Heart left ventricle (tissue), 13 donors: ENCODE results near the gene CXCL16.
"Not testable (repeated sequence)": the region's sequence is repeated elsewhere in the genome, so short reads cannot be mapped to it uniquely, and the experiment has no call there.

ENCODE experiments used
- POLR2A ChIP-seq, 2 donors: fragments of 450-650 bp; IDR thresholded peaks; one replicate each; pipeline ENCODE4 v1.6.1; 2017; ENCODE audit warnings: antibody characterized with exemption in 2 of 2, mild to moderate bottlenecking in 2 of 2, moderate library complexity in 2 of 2
- TF ChIP-seq, protein P1 (sequence below), 12 donors: fragments of 200-600 bp; sonication (generic) in 4 of 12; IDR thresholded peaks; one replicate each; pipeline versions ENCODE4 v1.5.0 to v1.8.0; 2018 to 2022; ENCODE audit warnings: antibody characterized with exemption in 12 of 12, mild to moderate bottlenecking in 5 of 12
- donor health status: ischemic (EF 13 %, LVEDD 7.1; RV severe dilation, severe dysfunction).
- donor health status: DM: no; HTN: yes; CAD: no.
- donor health status: DM: no; HTN: no; CAD: no.
- donor health status: ischemic (EF 25% LVEDD 6.9; RV normal size, moderate dysfunction).
- donor health status: ischemic (EF 25% LVEDD 5.7; RV mildly dilated, moderate dysfunction).
- donor health status: ischemic (EF 35%, LVEDD 5.7; RV mildly dilated, moderate dysfunction).
- donor health status: nonischemic (EF 11% LVEDD 7.7; RV severe dilation, severe dysfunction).
- donor health status: DM: yes; HTN: yes; CAD: no.
- donor health status: PGD.
- donor health status: ischemic (EF 29% LVEDD 5.4; RV normal size, mild dysfunction).
- donor health status: nonischemic (EF 23%, LVEDD 6.1; RV moderate dilation, normal function).

DNA sequence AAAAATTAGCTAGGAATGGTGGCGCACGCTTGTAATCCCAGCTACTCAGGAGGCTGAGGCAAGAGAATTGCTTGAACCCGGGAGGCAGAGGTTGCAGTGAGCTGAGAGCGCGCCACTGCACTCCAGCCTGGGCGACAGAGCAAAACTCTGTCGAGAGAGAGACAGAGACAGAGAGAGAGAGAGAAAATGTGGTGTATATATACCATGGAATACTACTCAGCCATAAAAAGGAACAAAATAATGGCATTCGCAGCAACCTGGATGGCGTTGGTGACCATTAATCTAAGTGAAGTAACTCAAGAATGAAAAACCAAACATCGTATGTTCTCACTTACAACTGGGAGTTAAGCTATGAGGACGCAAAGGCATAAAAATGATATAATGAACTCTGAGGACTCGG lies 49.9 kb downstream of the CXCL16 start:
- TF ChIP-seq, protein P1, sequence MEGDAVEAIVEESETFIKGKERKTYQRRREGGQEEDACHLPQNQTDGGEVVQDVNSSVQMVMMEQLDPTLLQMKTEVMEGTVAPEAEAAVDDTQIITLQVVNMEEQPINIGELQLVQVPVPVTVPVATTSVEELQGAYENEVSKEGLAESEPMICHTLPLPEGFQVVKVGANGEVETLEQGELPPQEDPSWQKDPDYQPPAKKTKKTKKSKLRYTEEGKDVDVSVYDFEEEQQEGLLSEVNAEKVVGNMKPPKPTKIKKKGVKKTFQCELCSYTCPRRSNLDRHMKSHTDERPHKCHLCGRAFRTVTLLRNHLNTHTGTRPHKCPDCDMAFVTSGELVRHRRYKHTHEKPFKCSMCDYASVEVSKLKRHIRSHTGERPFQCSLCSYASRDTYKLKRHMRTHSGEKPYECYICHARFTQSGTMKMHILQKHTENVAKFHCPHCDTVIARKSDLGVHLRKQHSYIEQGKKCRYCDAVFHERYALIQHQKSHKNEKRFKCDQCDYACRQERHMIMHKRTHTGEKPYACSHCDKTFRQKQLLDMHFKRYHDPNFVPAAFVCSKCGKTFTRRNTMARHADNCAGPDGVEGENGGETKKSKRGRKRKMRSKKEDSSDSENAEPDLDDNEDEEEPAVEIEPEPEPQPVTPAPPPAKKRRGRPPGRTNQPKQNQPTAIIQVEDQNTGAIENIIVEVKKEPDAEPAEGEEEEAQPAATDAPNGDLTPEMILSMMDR (IDR thresholded peaks at IDR 0.05): not testable (repeated sequence)
- not testable (repeated sequence) for TF ChIP-seq POLR2A (IDR thresholded peaks at IDR 0.05)
